Hypothalamus (tissue), 51 donors: ENCODE data around the gene CD4.

Source experiments
- DNase-seq, 51 donors: peaks; one replicate each; lab custom pipeline; 2025; lab: John Stamatoyannopoulos, UW

CD4 gene

GRCh38 chr12:6840330-6840729, 51.0 kb downstream of the CD4 start:
- no peak for DNase-seq

DNA sequence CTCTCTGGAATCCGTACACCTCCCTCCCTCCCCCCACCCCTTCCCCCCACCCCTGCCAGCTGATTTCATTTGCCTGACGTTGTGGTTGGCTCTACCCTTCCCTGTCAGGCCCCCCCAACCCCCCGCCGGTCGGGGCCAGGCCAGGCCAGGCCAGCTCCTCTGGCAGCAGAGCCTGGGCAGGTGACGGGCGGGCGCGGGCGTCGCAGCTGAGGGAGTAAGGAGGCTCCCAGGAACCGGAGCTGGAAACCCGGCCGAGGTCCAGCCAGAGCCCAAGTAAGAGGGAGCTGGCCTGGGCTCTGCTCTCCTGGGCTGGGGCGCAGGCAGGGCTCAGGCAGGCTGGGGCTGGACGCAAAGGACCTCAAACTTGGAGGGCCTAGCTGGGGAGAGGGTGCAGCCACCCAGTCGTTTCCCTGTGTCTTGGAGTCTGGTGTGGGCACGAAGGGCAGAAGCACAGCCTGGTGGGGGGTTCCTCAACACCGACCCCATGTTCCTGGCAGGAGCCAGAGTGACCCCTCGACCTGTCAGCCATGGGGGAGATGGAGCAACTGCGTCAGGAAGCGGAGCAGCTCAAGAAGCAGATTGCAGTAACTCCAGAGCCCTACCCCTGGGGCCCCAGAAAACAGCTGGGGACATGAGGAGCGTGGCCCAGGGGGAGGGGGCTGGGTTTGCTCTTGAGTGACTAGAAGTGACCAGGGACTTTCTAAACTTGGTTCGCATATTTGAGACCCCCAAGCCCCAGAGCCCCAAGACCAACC, 51.6 kb downstream of the CD4 start, which contains the start of gene GNB3:
Gene GNB3, plus strand, starts transcription at position 165 of the 755 bp plus-strand sequence. Its CDS starts 363 bp downstream, at position 528.
- DNase-seq: no peak

DNA sequence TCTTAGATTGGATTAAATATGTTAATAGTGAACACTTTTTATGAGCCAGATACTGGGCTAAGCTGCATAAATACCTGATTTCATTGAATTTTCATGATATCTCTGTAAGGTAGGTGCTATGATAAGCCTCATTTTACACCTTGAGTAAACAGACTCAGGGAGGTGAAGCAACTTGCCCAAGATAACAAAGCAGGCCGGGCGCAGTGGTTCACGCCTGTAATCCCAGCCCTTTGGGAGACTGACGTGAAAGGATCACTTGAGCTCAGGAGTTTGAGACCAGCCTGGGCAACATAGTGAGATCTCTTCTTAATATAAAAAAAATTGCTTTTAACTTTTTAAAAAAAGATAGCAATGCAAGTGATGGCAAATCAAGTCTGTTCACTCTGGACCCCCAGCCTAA, 52.7 kb downstream of the CD4 start:
- no peak for DNase-seq

DNA sequence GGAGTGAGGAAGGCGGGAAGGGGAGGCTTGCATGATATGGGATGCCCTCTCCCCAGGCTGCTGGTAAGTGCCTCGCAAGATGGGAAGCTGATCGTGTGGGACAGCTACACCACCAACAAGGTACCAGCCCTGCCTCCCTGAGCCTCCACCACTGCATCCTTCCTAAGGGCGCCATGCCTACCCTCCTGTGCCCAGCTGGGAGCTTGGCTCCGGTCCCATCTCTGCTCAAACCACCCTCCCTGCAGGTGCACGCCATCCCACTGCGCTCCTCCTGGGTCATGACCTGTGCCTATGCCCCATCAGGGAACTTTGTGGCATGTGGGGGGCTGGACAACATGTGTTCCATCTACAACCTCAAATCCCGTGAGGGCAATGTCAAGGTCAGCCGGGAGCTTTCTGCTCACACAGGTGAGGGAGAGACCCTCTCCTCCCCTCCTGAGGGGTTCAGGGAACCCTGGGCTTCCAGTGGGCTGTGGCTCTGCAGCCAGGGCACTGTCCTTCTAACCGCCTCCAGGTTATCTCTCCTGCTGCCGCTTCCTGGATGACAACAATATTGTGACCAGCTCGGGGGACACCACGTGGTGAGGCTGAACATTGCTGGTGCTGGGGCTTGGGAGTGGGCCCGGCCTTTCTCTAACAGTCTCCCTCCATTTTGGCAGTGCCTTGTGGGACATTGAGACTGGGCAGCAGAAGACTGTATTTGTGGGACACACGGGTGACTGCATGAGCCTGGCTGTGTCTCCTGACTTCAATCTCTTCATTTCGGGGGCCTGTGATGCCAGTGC, 54.0 kb downstream of the CD4 start:
- no peak for DNase-seq

- DNase-seq: no peak
Measured at GRCh38 chr12:6845395-6845794, 56.1 kb downstream of the CD4 start.

DNA sequence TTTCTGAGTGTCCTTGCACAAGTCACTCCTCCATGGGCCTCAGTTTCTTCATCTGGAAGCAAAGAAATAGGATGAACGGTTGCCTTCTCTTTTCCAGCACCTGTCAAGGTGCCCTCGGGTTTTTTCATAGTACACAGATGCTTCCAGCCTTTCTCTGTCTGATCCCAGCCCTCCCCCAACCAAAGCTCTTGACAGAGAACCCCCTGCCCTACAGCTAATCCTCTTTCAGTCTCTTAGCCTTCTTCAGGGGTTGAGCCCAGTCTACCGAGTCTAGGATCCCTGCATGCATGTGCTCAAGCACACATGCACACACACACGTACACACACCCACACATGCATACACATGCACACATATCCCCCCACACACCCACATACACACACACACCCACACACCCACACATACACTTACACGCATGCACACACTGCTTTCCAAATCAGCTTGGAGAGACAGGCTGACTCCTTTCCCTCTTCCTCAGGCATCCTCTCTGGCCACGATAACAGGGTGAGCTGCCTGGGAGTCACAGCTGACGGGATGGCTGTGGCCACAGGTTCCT, 57.1 kb downstream of the CD4 start:
- no peak for DNase-seq

- DNase-seq: no peak
Measured at GRCh38 chr12:6847676-6848075, 58.3 kb downstream of the CD4 start.

GRCh38 chr12:6849427-6849826, 60.1 kb downstream of the CD4 start:
- no peak for DNase-seq

GRCh38 chr12:6849976-6850560, 60.7 kb downstream of the CD4 start:
- no peak for DNase-seq

DNA sequence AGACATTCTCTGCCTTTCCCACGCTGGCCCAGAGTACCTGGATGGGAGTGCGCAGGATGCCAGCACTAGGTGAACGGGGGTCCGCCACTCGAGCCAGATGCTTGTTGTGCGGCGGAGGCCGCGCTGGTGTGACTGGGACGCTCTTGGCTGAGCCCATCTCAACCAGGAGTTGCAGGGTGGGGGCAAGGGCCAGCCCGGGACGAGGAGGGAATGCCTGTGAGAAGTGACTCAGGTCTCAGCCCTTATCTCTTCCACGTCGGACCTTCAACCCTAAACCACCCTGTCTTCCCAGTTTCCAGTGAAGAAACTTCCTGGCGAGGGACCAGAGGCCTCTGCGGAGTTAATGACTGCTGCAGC, 61.4 kb downstream of the CD4 start:
- peak in 1 of 51 donors; percentile 52 for DNase-seq

DNA sequence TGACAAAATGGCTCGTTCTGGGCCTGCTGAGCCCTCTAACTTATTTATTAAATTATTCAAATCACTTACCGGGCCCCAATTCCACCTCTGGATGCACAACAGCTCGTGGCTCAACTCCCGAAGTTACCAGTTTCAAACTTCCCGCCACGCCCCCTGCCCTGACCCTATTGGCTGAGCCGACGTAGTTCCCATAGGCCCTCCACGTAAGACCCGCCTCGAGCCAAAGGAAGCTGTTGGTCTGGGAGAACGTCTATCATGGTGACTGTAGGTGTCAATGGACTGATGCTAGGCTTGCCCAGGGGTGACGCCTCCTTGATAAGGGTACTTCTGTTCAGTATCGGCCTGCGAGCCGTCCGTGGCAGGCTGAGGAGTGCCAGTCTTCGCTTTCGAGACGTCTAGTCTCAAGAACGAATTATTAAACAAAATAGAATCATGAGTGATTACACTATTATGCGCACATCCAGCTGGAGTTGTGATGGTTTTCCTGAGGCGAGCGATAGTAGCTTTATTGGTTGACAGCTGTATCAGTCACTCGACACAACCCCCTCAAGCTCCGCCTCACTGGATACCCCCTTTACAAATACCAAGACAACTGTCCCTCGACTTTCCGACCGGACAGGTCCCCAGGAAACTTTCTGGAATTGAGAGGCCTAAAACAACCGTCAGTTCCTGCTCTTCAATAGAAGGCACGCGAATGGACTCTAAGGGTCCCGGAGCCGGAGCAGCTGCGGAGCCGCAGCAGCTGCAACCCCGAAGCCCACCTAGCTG, 62.0 kb downstream of the CD4 start, which contains the start of gene CDCA3:
Gene CDCA3, minus strand, starts transcription at position 134 of the 768 bp plus-strand sequence. CDS start 334 bp downstream, outside the sequence.
- DNase-seq: peak; percentile 41 to 97 (median 87)

DNA sequence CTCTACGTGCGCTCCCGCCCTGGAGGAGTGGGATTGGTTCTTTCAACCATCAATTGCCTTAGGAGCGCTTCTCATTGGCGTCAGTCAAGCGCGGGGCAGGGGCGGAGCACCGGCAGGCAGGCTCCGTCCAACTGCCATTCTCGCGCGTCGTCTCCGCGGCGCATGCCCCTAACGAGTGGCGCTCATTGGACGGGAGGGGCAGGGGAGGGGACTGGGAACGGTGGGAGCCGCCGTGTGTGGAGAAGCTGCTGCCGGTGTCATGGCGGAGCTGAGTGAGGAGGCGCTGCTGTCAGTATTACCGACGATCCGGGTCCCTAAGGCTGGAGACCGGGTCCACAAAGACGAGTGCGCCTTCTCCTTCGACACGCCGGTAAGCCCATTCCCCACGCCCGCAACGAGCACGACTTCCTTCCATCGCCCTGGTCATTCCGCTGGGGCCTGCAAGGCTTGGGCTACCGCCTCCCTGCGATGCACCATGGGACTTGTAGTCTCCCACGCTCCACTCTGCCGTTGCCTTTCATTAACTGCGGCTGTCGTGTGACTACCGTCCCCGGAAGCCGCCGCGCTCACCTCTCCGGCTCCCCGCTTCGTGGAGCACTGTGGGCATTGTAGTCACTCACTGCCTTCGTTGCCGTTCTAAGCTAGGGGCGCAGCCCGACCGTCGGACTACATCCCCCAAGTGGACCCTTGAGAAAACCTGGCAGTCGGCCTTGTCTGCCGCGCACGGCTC, 62.8 kb downstream of the CD4 start, which contains the start of gene USP5:
Gene USP5, plus strand, starts transcription at position 230 of the 730 bp plus-strand sequence. Its CDS starts 30 bp downstream, at position 260.
- peak; percentile 94 to 100 (median 100) for DNase-seq

GRCh38 chr12:6852651-6853354, 63.5 kb downstream of the CD4 start:
- peak in 33 of 51 donors; percentile 19 to 65 (median 43) for DNase-seq

- DNase-seq: no peak
Measured at GRCh38 chr12:6853626-6854025, 64.3 kb downstream of the CD4 start.

GRCh38 chr12:6854036-6854435, 64.7 kb downstream of the CD4 start:
- DNase-seq: no peak

DNA sequence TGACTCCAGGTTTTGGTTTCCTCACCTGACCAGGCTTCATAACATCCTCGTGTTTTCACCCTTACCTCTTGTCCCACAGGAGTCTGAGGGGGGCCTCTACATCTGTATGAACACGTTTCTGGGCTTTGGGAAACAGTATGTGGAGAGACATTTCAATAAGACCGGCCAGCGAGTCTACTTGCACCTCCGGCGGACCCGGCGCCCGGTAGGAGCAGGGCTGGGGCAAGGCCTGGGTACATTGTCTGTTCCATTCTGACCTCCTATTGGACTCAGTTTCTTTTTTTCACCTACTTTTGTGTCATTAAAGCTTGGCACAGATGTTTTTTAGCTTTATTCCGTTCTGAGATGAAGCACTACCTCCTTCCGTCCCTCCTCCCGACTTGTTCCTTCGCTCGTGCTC, 66.0 kb downstream of the CD4 start:
- DNase-seq: no peak

GRCh38 chr12:6858799-6859198, 69.5 kb downstream of the CD4 start:
- no peak for DNase-seq

- no peak for DNase-seq
Measured at GRCh38 chr12:6860116-6860515, 70.8 kb downstream of the CD4 start.

GRCh38 chr12:6860942-6861341, 71.6 kb downstream of the CD4 start:
- DNase-seq: no peak
